Measurements from ENCODE around the gene COL23A1.
"Not testable (repeated sequence)": the region's sequence is repeated elsewhere in the genome, so short reads cannot be mapped to it uniquely, and the experiment has no call there.

Gene COL23A1

GRCh38 chr5:178274781-178275537, 315.2 kb downstream of the COL23A1 start:
- DNase-seq: no peak

DNA sequence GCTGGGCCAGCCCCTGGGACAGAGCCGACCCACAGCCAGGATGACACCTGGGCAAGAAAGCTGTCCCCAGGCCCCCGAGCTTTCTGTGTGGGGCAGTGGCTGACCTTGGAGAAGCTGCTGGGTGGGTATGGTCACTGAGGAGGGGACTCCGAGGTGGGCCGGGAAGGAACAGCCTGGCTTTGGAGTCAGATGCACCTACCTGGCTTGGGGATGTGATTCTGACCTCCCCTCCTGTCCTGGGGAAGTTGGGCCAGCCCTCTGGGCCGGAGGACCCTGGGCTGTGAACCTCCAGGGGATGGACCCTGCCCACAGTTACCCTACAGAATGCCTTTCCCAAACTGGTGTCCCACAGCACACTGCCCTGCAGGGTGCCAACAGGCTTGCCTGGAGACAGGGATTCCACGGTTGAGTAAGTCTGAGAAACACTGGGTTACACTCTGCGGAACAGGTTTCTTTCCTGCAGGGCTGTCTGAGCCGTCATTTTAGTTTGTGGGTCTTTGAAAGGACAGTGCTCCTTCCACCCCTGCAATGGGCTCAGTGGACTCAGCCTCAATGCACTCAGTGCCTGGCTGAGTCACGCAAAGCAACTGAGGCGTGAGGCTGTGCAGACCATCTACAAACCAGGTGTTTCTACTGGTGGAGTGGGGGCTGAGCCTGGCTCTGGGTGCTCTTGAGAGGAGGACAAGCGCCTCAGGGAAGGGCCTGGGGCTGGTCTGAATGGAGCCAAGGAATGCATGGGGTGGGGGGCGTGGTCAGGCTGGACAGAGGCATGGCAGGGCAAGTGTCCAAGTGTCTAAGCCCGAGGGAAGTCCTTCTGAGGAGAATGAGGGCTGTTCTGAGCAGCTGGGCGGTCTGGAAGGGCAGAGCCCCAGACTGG, 316.3 kb downstream of the COL23A1 start:
- DNase-seq: no peak

DNA sequence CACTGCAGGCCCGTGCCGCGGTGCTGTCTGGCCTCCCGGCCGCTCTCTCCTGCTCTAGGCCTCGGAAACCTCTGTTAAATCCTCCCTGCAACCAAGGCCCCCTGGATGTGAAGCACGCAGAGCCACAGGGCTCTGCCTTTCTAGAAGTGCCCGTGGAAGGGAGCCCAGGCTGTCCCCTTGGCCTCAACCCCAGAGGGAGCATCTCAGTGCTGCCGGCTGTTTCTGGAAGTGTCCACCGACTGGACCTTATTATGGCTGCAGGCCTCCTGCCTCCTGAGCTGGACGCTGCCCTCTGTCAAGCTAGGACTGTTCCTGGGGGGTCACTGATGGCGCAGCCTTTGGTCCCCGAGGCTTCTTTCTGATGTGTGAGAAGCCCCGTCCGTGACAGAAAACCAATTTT, 317.2 kb downstream of the COL23A1 start:
- no peak for DNase-seq

- DNase-seq: no peak
Measured at GRCh38 chr5:178272591-178272990, 317.6 kb downstream of the COL23A1 start.

DNA sequence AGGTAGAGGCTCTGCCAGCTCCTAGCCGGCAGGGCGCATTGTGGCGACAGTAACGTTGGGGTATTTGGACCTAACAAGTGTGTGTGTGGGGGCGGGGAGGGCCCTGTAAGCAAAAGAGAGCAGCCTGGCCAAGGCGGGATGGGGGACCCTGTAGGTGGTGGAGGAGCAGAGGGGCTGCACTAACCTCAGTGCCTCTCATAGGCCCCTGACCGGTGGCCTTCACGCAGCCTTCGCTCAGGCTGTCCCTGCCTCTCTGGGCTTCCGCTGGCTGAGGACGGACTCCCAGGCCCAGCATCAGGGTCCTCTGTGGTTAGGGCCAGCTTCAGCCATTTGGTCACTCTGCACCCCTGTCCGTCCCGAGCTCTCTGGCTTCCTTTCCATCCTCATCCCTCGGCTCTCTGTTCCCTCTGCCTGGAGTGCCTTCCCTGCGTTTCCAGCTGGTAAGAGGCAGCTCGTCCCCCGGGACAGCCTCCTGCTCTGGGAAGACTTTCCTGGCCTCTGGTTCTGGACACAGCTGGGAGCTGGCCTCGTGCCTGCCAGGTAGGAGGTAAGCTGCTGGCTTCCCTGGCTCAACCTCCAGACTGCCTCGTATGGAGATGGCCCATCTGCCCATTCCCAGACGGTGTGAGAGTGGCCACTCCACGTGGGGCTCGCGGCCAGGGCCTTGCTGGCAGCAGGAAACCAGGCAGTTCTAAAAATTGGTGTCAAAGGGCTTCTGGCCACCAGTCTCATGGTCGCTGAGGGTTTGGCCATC, 318.3 kb downstream of the COL23A1 start:
- DNase-seq: no peak

DNA sequence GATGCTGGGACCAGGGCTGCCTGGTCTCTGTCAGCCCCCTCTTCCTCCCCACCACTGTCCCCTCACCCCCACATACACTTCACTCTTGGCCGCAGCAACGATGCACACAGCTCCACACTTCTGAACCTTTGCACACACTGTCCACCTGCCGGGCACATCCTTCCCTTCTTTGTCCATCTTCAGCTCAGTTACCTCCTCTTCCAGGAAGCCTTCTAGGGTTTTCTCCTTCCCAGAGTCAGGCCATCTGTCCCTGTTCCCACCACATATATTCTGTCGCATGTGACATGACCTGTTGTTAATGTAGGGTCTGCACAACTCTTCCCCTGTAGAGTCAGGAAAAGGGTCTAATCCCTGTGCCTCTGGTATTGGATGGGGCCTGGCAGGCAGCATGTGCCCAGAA, 319.0 kb downstream of the COL23A1 start:
- no peak for DNase-seq

DNA sequence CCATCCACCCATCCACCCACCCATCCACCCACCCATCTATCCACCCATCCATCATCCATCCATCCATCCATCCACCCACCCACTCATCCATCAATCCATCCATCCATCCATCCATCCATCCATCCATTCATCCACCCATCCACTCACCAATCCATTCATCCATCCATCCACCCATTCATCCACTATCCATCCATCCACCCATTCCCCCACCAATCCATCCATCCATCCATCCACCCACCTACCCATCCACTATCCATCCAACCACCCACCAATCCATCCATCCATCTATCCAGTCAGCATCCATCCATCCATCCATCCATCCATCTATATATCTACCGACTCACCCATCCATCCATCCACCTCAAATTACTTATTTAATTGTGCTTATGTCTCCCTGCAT, 320.7 kb downstream of the COL23A1 start:
- DNase-seq: no peak

DNA sequence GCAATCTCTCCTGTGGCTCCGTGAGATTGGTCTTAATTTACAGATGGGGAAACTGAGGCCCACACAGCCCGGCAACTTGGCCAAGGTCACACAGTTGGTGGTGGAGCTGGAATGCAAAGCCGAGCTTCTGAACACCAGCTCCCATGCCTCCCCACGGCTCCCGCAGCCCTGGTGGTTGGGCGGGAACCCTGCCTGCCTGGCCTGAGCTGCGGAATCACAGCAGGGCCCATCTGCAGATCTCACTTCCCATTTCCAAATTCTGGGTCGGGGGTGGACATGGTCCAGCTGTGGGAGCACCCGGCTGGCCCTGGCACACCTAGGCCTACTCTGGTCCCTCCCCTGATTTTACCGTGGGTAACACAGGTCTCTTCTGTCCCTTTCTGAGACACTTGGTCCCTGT, 322.3 kb downstream of the COL23A1 start:
- no peak for DNase-seq

- DNase-seq: no peak
Measured at GRCh38 chr5:178267245-178267644, 322.9 kb downstream of the COL23A1 start.

DNA sequence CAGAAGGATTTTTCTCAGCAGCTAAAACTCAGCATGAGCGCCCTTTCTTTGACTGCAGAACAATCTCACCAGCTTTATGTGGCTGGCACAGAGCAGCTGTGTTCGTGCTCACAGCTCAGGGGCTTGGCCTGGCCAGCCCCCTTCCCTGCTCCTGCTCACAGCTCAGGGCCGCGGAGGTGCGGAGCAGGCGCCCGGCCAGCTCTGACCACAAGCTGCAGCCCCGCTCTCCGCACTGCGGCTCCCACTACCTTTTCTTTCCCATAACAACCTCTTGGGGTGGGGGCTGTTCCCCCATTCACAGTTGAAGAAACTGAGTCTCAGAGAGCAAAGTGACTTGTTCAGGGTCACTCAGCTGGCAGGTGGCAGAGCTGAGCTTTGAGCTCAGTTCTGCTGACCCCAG, 323.6 kb downstream of the COL23A1 start:
- no peak for DNase-seq

DNA sequence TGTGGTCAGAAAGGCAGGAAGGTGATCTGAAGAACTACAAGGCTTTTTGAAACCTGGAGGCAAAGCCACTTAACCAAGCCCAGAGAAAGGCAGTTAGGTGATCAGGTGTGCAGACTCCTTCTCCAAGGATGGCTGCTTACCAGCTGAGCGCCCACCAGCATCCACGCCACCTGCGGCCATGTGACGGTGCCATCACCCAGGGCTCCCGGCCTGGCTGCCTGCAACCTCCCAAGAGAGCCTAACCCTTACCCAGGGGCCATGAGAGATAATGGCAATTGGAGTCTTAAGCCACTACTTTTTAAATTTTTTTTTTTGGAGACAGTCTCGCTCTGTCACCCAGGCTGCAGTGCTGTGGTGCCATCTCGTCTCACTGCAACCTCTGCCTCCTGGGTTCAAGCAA, 324.4 kb downstream of the COL23A1 start:
- DNase-seq: no peak

GRCh38 chr5:178264044-178264443, 326.1 kb downstream of the COL23A1 start:
- DNase-seq: no peak

DNA sequence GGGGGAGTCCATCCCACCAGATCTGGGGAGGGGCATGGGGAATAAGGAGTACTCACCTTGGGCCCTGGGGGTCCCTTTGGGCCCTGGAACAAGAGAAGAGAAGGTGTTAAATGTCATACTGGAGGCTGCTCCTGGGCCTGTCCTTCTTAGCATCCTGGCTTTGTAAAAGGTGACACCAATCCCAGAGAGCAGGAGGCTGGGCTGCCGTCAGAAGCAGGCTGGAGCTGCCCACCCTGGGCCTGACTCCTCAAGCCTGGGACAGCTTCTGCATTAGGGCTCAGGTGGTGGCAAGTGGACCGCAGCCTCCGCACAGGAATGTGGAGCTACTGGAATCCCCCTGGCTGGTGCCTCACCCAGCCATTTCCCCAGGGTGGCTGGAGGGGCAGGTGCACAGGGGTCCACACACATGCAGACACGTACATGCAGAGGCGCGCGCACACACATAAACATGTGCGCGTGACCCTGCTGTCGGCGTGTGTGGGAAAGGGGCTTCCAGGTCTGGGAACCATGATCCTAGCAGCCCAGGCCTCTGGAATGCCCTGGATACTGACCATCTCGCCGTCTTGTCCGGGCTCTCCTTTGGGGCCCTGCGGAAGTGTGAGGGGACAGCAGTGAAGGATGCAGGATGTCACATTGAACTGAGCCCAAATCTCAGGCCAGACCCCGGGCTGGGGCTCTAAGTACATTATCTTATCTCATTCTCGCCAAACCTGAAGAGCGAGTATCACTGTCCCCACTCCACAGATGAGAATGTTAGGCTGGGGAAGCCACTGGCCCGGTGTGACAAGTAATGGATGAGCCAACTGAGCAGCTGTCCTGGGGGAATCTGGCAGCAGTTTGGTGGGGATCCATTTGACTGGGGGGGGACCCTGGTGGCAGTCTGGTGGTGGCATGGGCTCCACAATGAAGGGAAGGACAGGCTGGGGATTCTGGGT, 328.3 kb downstream of the COL23A1 start:
- DNase-seq: no peak

DNA sequence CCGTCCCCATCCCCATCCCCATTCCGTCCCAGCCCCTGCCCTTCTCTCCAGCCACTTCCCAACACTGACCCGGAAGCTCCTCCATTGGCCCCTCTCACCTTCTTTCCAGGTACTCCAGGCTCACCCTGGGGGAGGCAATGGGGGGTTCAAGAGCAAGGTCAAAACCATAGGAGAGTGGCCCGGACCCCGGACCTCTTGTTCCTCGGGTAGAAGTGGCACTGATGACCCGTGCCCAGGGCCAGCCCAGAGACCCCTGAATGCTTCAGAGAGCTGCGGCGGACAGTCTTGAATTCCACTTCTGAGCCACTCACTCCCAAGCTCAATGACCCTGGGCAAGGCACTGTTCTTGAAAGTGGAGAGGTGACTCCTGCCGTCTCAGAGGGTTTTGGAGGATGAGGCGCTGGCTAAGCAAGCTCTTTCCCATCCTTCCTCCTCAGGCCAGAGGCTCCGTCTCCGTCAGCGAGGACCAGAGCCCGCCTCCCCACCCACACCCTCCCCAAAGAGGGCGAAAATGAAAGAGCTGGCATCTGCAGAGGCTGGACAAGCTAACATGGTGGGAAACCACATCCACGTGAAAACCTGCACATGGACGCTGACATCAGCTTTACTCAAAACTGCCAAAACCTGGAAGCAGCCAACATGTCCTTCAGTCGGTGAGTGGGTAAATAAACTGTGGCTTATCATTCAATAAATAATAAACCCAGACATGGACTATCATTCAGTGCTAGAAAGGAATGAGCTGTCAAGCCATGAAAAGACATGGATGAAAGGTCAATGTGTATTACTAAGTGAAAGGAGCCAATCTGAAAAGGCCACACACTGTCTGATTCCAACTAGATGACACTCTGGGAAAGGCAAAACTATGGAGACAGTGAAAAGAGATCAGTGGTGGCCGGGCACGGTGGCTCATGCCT, 330.3 kb downstream of the COL23A1 start:
- no peak for DNase-seq

DNA sequence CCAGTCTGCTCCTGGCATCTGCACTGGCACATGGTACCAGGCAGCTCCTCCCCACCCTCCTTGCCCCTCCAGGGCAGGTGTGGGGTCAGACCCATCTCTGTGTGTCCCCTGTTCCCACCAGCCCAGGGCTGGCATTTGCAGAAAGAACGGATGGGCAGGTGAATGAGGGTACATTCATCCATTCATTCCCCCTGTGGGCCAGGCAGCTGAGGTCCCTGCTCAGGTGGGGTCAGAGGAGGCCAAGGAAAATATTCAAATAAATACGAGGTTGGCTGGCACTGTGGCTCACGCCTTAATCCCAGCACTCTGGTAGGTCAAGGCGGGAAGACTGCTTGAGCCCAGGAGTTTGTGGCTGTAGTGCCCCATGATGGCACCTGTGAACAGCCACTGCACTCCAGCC, 332.5 kb downstream of the COL23A1 start:
- no peak for DNase-seq

- no peak for DNase-seq
Measured at GRCh38 chr5:178256746-178257145, 333.4 kb downstream of the COL23A1 start.

DNA sequence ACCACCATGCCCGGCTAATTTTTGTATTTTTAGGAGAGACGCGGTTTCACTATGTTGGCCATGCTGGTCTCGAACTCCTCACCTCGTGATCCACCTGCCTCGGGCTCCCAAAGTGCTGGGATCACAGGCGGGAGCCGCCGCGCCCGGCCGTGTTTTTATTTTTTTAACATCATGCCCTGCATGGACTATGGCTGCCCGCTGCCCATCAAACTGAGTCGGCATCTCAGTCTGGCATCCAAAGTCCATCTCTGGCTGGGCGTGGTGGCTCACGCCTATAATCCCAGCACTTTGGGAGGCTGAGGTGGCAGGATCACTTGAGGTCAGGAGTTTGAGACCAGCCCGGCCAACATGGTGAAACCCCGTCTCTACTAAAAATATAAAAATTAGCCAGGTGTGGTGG, 336.6 kb downstream of the COL23A1 start:
- not testable (repeated sequence) for DNase-seq

GRCh38 chr5:178252258-178252657, 337.9 kb downstream of the COL23A1 start:
- no peak for DNase-seq

GRCh38 chr5:178250263-178250662, 339.9 kb downstream of the COL23A1 start:
- DNase-seq: no peak

DNA sequence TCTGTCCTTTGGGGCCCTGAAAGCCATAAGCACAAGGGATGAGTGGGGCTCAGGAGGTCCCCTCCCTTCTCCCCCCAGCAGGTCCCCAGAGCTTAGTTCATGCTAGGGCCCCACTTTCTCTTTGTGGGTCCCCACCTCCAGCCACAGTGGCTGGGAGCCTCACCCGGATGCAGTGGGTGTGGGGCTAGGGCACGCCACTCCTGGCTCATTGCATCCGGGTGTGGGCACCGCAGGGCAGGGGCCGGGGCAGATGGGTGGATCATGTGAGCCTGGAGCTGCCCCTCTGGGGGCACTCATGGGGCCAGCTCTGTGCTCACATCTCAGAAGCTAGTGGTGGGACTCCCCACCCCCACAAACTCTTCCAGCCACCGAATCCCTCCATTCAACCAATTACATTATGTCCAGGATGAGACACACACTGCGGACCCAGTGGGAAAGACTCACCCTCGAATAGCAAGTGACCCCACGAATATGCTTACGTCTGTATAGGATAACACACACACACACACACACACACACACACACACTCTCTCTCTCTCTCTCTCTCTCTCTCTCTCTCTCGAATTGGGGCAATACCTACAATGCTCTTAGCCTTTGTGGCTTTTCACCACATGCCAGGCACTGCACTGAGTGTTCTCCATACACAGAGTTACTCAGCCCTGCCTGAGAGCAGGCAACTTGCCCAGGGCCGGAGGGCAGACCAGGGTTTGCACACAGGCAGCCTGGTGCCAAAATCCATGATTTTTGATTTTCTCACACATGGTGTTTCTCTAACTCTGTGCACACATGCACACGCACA, 340.8 kb downstream of the COL23A1 start:
- peak; percentile 58 for DNase-seq
